Right lobe of liver (tissue), 6 donors: Measurements from ENCODE around the gene MAP3K7. TPM values are rescaled to one million over a fixed set of nuclear protein-coding genes. Genes with fewer than 3 reads are reported as not detected.

Source experiments
- ATAC-seq, 4 donors: fragments of 200-7000 bp; cut with Tn5 transposase; one replicate each; pipeline ENCODE4 v1.9.1; 2020; ENCODE audit warnings: mild to moderate bottlenecking in 4 of 4, moderate library complexity in 4 of 4
- DNase-seq, 3 donors: peaks; one replicate each; pipeline ENCODE4 v3.0.0-alpha.2; 2020
- H3K27ac ChIP-seq, 3 donors: fragments of 200-600 bp; one replicate each; pipeline ENCODE4 v1.8.0; 2022
- H3K27me3 ChIP-seq, 2 donors: fragments of 200-600 bp; one replicate each; pipeline ENCODE4 v1.8.0; 2022
- H3K36me3 ChIP-seq, 4 donors: fragments of 200-600 bp; sonication (generic) in 1 of 4; one replicate each; pipeline versions ENCODE4 v1.5.1 to v1.8.0; 2017 to 2022; ENCODE audit warnings: control low read depth in 1 of 4
- H3K4me1 ChIP-seq, 4 donors: fragments of 200-600 bp; sonication (generic) in 1 of 4; one replicate each; pipeline versions ENCODE4 v1.5.1 to v1.8.0; 2017 to 2022; ENCODE audit warnings: control low read depth in 1 of 4
- H3K4me3 ChIP-seq, 3 donors: fragments of 200-600 bp; one replicate each; pipeline ENCODE4 v1.8.0; 2022
- H3K9me3 ChIP-seq, 4 donors: fragments of 200-600 bp; sonication (generic) in 1 of 4; one replicate each; pipeline versions ENCODE4 v1.5.1 to v1.8.0; 2017 to 2022; ENCODE audit warnings: control low read depth in 1 of 4
- CTCF ChIP-seq, 4 donors: fragments of 200-600 bp in 3 of 4; fragments of 450-650 bp in 1 of 4; IDR thresholded peaks; one replicate each; pipeline versions ENCODE4 v1.5.1 to v1.8.0; 2016 to 2022; ENCODE audit warnings: antibody characterized with exemption in 4 of 4, mild to moderate bottlenecking in 2 of 4
- POLR2A ChIP-seq: fragments of 450-650 bp; IDR thresholded peaks from one replicate; pipeline ENCODE4 v1.6.1; 2017; ENCODE audit warnings: antibody characterized with exemption, mild to moderate bottlenecking
- WGBS: methylation state at CpG from one replicate; pipeline ENCODE4 v1.1.6; 2018; ENCODE audit warnings: low coverage, low lambda C conversion rate; ENCODE audit not compliant: insufficient coverage; ENCODE audit errors: missing lambda C conversion rate; 5-methylcytosine and 5-hydroxymethylcytosine counted together
- intact Hi-C, 2 donors: fragments of 100-400 bp; cut with DNase I; formaldehyde crosslinking; loops; one replicate each; pipeline versions ENCODE4 v1.11.2 to v1.14.1; 2022
- total RNA-seq, 6 experiments: library from RNA; depleted of rRNA in 2 of 6; stranded (reverse); fragments of >200 nt in 2 of 6; fragmentation: NEBNext Ultra II Directional in 3 of 6; extraction: Animal tissue kit (Norgen Biotek cat#: 25700) in 3 of 6; gene quantifications; one replicate each; pipeline versions ENCODE4 v1.1.0 to v1.2.4, GENCODE V29; 2016 to 2023
- donor health status: DM: no; HTN: yes; CAD: no.
- donor health status: DM: no; HTN: no; CAD: no.
- donor health status: DM: no; HTN: no; CAD: no.
- donor health status: DM: no; HTN: yes; CAD: no.
- donor health status: DM: no; HTN: yes; CAD: no.

The MAP3K7 gene
- total RNA-seq, 6 experiments from 2014 or later: 8.1 to 12.5 (median 10.3) TPM

GRCh38 chr6:90464507-90464906, 122.4 kb downstream of the MAP3K7 start:
- H3K27me3 ChIP-seq: no peaks in the 10 kb centered on the region
- no peak for ATAC-seq
- intact Hi-C loops: no loop called here
- no peak overlapping the region for H3K4me3 ChIP-seq
- H3K27ac ChIP-seq: no peak overlapping the region
- 71% methylated on average over 7 of the region's 7 CpGs for WGBS
- no peak for DNase-seq
- H3K4me1 ChIP-seq: no peaks in the 10 kb centered on the region
- H3K36me3 ChIP-seq: no peaks in the 10 kb centered on the region
- H3K9me3 ChIP-seq: no peaks in the 10 kb centered on the region
- no peak for TF ChIP-seq POLR2A

- no peaks in the 10 kb centered on the region for H3K36me3 ChIP-seq
- H3K27me3 ChIP-seq: no peaks in the 10 kb centered on the region
- H3K9me3 ChIP-seq: no peaks in the 10 kb centered on the region
- no peaks in the 10 kb centered on the region for H3K4me1 ChIP-seq
- DNase-seq: no peak
- intact Hi-C loops: no loop called here
- TF ChIP-seq POLR2A (no peak), CTCF (IDR thresholded peaks at IDR 0.05) (no peak)
- H3K27ac ChIP-seq: no peak overlapping the region
- 68% methylated on average over 3 of the region's 4 CpGs for WGBS
- ATAC-seq: no peak
- no peak overlapping the region for H3K4me3 ChIP-seq
These were observed 123.0 kb downstream of the MAP3K7 start for GRCh38 chr6:90463874-90464273.
